DMS 273 treated with DMSO at 0.1 percent for 48 hours (cell line): Measurements from ENCODE around the gene UNC5CL.

Source experiments
- DNase-seq: peaks from one replicate; lab custom pipeline; 2025; lab: John Stamatoyannopoulos, UW

UNC5CL gene

GRCh38 chr6:41039060-41039998, at the start of gene UNC5CL:
TSS of gene UNC5CL (minus strand) at chr6:41039221. CDS start at chr6:41035074, 4,147 bp downstream.
- DNase-seq = no peak

DNA sequence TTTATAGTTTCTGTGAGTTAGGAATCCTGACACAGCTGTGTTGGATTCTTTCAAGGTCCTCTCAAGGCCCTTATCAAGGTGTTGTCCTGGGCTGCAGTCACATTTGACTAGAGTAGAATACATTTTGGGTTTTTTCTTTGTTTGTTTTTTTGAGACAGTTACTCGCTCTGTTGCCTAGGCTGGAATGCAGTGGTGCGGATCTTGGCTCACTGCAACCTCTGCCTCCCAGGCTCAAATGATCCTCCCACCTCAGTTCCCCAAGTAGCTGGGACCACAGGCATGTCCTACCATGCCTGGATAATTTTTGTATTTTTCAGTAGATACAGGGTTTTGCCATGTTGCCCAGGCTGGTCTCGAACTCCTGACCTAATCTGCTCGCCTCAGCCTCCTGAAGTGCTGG, 49.4 kb upstream of the UNC5CL start:
- DNase-seq = no peak

- no peak for DNase-seq
Observed at GRCh38 chr6:41085182-41085581, 46.2 kb upstream of the UNC5CL start.

DNA sequence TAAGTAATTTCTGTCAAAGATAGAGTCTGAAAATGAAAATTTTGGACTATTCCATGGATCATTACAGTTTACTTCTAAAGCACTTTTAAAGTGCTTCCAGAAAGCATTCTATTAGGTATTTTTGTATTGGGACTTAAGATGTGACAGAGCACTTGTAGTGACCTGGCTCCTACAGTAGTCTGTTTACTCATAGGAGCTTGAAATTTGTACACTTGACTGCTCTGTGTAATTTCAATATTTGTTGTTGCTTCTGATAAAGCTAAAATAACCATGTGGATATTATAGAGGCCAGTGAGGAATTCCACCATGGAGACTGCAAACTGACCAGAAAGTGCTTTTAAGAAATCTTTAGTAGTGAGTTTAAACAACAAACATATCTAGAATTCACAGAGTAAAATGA, 44.1 kb upstream of the UNC5CL start:
- DNase-seq = no peak

DNA sequence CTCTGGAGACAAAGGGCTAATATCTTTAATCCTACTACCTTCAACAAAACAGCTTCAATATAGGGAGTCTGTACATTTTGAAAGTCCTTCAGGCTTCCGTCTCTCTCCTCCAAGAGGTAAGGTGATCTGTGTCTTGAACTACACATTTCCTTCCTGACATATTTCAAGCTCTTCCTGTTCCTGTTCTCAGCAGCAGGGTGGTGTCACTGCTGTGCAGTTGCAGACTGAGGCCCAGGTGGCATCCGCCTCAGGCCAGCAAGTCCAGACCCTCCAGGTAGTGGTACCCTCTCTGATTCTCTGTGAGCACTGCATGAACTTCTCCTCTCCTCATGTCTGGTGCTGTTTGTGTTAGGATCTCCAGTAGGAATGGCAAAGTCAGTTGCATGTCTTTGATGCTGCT, 41.6 kb upstream of the UNC5CL start:
- DNase-seq = no peak

DNA sequence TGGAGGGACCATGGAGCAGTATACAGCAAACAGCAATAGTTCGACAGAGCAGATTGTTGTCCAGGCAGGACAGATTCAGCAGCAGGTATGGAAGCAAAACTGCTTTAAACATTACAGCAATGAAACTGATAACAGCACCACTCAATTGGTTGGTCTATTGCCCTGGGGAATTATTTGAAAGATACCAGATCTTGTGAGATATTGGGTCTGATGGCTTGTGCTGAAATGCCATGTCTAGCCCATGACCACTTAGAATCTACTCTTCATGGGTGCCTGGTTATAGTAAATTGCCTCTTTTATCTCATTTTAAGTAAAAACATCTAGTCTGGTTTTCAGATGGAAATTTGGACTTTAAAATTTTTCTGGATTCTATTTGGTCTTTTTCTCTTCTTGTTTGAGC, 40.1 kb upstream of the UNC5CL start:
- DNase-seq = no peak

GRCh38 chr6:41078101-41078500, 39.1 kb upstream of the UNC5CL start:
- no peak for DNase-seq

GRCh38 chr6:41077536-41077935, 38.5 kb upstream of the UNC5CL start:
- no peak for DNase-seq

DNA sequence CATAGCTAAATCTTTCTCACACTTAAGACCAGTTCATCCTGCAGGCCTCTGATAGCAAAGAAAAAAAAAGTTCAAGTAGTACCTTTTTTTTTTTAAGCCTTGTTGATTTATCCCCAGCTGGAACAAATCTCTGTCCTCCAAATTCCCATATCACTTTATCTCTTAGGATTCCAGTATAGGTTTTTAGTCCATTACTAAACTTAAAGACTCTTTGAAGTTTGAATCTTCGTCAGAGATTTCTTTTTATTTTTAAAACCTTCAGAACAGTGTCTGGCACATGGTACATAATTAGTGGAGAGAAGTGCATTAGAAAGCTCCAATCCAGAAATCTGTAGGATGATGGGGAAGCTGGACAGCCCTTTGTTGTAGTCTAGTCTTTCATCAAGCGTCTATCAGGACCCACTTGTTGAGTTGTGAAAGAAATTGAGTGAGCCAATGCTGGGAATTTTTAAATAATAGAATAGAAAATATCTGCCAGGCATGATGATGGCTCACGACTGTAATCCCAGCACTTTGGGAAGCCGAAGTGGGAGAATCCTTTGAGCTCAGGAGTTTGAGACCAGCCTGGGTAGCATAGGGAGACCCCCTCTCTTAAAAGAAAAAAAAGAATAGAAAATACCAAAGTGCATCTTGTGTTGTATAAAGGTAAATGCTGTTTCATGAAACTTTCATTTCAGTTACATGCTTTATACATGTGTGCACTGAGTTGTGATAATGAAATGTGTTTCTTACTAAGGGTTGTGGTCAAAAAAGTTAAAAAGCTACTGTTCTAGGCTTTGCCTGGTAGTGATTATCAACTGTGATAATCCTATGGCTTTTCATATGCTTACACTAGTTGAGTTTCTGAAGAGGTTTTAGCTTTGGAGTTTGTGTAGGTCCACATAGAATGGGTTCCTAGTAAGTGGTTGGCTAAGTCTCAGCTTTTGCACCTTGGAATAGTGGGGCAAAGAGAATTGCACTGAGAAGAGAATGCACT, 36.9 kb upstream of the UNC5CL start:
- DNase-seq = no peak

- no peak for DNase-seq
Observed at GRCh38 chr6:41074692-41075436, 35.8 kb upstream of the UNC5CL start.

- DNase-seq = peak; percentile 15
Observed at GRCh38 chr6:41073968-41074691, 35.1 kb upstream of the UNC5CL start.

- DNase-seq = peak; percentile 70
Observed at GRCh38 chr6:41073203-41073967, 34.4 kb upstream of the UNC5CL start.

- peak; percentile 99 for DNase-seq
Observed at GRCh38 chr6:41072836-41073202, 33.8 kb upstream of the UNC5CL start, which contains the start of gene NFYA. TSS of gene NFYA (plus strand) at chr6:41072974. CDS start at chr6:41079090, 6,116 bp downstream.

- peak; percentile 100 for DNase-seq
Observed at GRCh38 chr6:41071923-41072835, 33.2 kb upstream of the UNC5CL start, which contains the start of gene OARD1. TSS of gene OARD1 (minus strand) at chr6:41072356. CDS start at chr6:41071634, 722 bp downstream.

GRCh38 chr6:41071501-41071922, 32.5 kb upstream of the UNC5CL start:
- DNase-seq = no peak

- peak; percentile 23 for DNase-seq
Observed at GRCh38 chr6:41066867-41067304, 27.9 kb upstream of the UNC5CL start.

- no peak for DNase-seq
Observed at GRCh38 chr6:41065550-41066026, 26.6 kb upstream of the UNC5CL start.

- no peak for DNase-seq
Observed at GRCh38 chr6:41064841-41065240, 25.8 kb upstream of the UNC5CL start.

DNA sequence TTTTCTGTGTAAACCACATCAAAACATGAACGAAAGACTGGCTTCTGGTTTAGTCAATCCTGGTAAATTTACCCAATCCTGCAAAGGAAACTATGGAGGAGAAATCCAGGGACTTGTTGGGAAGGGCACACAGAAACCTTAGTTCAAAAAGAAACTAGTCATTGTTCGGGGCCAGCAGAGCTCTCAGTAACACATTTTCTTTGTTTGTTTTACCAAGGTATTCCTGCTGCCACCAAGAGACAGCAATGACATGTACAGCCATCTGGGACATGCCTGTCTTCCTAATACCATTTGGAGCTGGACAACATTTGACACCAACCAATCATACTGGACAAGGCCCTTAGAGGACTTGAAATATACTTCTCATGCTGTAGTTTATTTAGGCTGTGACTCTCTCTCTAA, 24.9 kb upstream of the UNC5CL start:
- no peak for DNase-seq
